NB4 (cell line): ENCODE results near the gene PGM2.

Source experiments
- DNase-seq: peaks from one replicate; pipeline ENCODE4 v3.0.0; 2010; ENCODE audit warnings: low read depth
- H3K4me3 ChIP-seq: one replicate; pipeline ENCODE4 v1.5.1; 2011; ENCODE audit warnings: mild to moderate bottlenecking, low read depth, low read length, moderate library complexity
- MYC ChIP-seq: IDR thresholded peaks from 2 replicates; pipeline ENCODE4 v1.6.1; 2011; ENCODE audit warnings: low read depth, low read length
- POLR2A ChIP-seq: IDR thresholded peaks from 2 replicates; pipeline ENCODE4 v1.6.1; 2011; ENCODE audit warnings: mild to moderate bottlenecking; ENCODE audit not compliant: insufficient read length; ENCODE audit errors: extremely low read depth
- TF ChIP-seq, protein P1 (sequence below): IDR thresholded peaks from 2 replicates; pipeline ENCODE4 v1.6.1; 2011; ENCODE audit warnings: low read depth, low read length
- TF ChIP-seq, protein P2 (sequence below): IDR thresholded peaks from one replicate; pipeline ENCODE4 v1.5.1; 2012; ENCODE audit warnings: low read depth, low read length

PGM2 gene

GRCh38 chr4:37839426-37839825, 12.9 kb downstream of the PGM2 start:
- no peak for DNase-seq
- no peak overlapping the region for H3K4me3 ChIP-seq
- TF ChIP-seq POLR2A (no peak), MYC (no peak)
- TF ChIP-seq, protein P1, sequence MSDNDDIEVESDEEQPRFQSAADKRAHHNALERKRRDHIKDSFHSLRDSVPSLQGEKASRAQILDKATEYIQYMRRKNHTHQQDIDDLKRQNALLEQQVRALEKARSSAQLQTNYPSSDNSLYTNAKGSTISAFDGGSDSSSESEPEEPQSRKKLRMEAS, result no peak
- TF ChIP-seq, protein P2, sequence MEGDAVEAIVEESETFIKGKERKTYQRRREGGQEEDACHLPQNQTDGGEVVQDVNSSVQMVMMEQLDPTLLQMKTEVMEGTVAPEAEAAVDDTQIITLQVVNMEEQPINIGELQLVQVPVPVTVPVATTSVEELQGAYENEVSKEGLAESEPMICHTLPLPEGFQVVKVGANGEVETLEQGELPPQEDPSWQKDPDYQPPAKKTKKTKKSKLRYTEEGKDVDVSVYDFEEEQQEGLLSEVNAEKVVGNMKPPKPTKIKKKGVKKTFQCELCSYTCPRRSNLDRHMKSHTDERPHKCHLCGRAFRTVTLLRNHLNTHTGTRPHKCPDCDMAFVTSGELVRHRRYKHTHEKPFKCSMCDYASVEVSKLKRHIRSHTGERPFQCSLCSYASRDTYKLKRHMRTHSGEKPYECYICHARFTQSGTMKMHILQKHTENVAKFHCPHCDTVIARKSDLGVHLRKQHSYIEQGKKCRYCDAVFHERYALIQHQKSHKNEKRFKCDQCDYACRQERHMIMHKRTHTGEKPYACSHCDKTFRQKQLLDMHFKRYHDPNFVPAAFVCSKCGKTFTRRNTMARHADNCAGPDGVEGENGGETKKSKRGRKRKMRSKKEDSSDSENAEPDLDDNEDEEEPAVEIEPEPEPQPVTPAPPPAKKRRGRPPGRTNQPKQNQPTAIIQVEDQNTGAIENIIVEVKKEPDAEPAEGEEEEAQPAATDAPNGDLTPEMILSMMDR, result no peak

DNA sequence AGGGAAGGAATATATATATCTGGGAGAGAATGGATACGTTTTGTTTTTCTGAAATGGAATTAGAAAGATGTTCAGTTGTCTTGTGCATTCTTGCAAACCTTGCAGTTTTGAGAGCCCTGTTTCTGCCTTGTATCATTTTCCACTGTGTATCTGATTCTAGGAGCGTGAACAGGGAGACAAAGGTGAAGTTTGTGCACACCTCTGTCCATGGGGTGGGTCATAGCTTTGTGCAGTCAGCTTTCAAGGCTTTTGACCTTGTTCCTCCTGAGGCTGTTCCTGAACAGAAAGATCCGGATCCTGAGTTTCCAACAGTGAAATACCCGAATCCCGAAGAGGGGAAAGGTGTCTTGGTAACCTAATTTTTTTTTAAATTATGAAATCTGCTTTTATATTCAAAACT, 17.7 kb downstream of the PGM2 start:
- DNase-seq, result no peak
- TF ChIP-seq, protein P1, result no peak
- TF ChIP-seq MYC (no peak), POLR2A (no peak)
- TF ChIP-seq, protein P2, result no peak
- no peak overlapping the region for H3K4me3 ChIP-seq

DNA sequence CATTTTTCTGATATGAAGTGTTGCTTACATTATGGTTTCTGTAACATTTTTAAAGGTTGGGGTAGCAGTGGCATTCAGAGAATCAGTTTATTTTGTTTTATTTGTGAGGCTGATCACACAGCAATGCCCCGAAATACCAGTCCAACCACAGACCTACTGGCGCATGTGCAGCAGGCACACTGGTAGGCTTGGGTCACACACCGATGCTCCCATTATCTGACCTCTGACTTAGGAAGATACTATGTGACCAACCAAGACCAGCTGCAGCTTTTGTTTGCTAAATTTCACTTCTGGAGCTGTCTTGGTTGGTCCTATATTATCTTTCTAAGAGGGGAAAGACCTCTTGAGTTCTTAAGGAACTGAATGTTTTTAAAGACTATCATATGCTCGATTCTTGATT, 18.7 kb downstream of the PGM2 start:
- TF ChIP-seq, protein P2, result no peak
- TF ChIP-seq, protein P1, result no peak
- TF ChIP-seq POLR2A (no peak), MYC (no peak)
- H3K4me3 ChIP-seq, result no peak overlapping the region

DNA sequence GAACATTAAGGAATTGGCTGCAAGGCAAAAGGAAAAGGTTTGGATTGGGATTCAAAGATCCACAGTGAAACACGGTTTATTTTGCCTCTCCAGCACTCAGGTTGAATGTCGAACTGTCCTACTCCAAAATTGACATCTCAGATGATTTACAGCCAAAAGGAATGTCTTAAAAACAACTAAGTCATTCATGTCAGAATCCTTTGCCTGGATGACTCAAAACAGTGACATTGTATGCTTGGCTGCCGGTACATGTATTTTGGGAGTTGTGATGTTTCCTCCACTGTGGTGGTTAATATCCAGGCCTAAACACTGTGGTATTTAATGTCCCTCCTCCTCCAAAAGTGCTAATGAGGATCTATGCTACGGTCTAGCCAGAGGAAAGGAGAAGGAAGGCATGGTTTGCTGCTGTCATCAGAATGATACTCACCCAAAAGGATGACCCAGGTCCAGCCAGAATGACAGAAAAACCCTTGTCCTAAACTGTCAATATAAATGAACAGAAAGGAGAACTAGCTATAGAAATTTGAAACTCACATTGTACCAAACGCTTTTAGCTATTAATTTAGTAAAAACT, 20.9 kb downstream of the PGM2 start:
- TF ChIP-seq, protein P2, result no peak
- TF ChIP-seq, protein P1, result no peak
- TF ChIP-seq POLR2A, result no peak
- no peak for TF ChIP-seq MYC
- no peak for DNase-seq
- no peak overlapping the region for H3K4me3 ChIP-seq

More for the DNA sequence above, 18.7 kb downstream of the PGM2 start:
- no peak for DNase-seq

- DNase-seq, result no peak
- H3K4me3 ChIP-seq, result no peak overlapping the region
- TF ChIP-seq, protein P1, result no peak
- TF ChIP-seq POLR2A, result no peak
- no peak for TF ChIP-seq MYC
- TF ChIP-seq, protein P2, result no peak
Measured at GRCh38 chr4:37852376-37852775, 25.9 kb downstream of the PGM2 start.

GRCh38 chr4:37858112-37858511, 31.6 kb downstream of the PGM2 start:
- no peak for DNase-seq
- H3K4me3 ChIP-seq, result no peak overlapping the region
- TF ChIP-seq, protein P1, result no peak
- TF ChIP-seq POLR2A (no peak), MYC (no peak)
- TF ChIP-seq, protein P2, result no peak
